Stomach smooth muscle (tissue), 2 donors: ENCODE results near the gene NR3C2.
"Not testable (repeated sequence)": the region's sequence is repeated elsewhere in the genome, so short reads cannot be mapped to it uniquely, and the experiment has no call there.

ENCODE experiments used
- H3K27ac ChIP-seq: one replicate; pipeline ENCODE4 v1.7.0; 2013; ENCODE audit warnings: mild to moderate bottlenecking, low read length, inconsistent platforms
- H3K27me3 ChIP-seq, 2 donors: one replicate each; pipeline ENCODE4 v1.7.0; 2013; ENCODE audit warnings: low read length in 2 of 2; ENCODE audit not compliant: insufficient read depth in 2 of 2, control insufficient read depth in 1 of 2
- H3K36me3 ChIP-seq, 2 donors: one replicate each; pipeline ENCODE4 v1.7.0; 2013; ENCODE audit warnings: low read length in 2 of 2; ENCODE audit not compliant: control insufficient read depth in 2 of 2, insufficient read depth in 2 of 2
- H3K4me1 ChIP-seq: one replicate; pipeline ENCODE4 v1.7.0; 2013; ENCODE audit warnings: low read length; ENCODE audit not compliant: control insufficient read depth, insufficient read depth
- H3K4me3 ChIP-seq, 2 donors: one replicate each; pipeline ENCODE4 v1.7.0; 2013; ENCODE audit warnings: low read length in 2 of 2
- H3K9ac ChIP-seq, 2 donors: one replicate each; pipeline ENCODE4 v1.7.0; 2013; ENCODE audit warnings: low read length in 2 of 2, mild to moderate bottlenecking in 1 of 2
- H3K9me3 ChIP-seq, 2 donors: one replicate each; pipeline ENCODE4 v1.7.0; 2013; ENCODE audit warnings: low read length in 2 of 2; ENCODE audit not compliant: control insufficient read depth in 2 of 2
- donor health status: healthy.
- donor health status: Pancreatic carcinoma.

NR3C2 gene

GRCh38 chr4:148210661-148211060 lies 231.6 kb downstream of the NR3C2 start:
- peak overlapping the region; percentile 46 for H3K27ac ChIP-seq
- no peak overlapping the region for H3K4me3 ChIP-seq
- no peak overlapping the region for H3K9ac ChIP-seq
- no peaks in the 10 kb centered on the region for H3K9me3 ChIP-seq
- no peaks in the 10 kb centered on the region for H3K27me3 ChIP-seq
- peaks cover 37% of the 10 kb centered on the region for H3K4me1 ChIP-seq
- no peaks in the 10 kb centered on the region for H3K36me3 ChIP-seq

GRCh38 chr4:148207068-148207467 lies 235.1 kb downstream of the NR3C2 start:
- Histone ChIP-seq H3K27ac (no peak overlapping the region), H3K4me3 (no peak overlapping the region), H3K27me3 (no peaks in the 10 kb centered on the region), H3K36me3 (no peaks in the 10 kb centered on the region), H3K4me1 (peaks cover 33% of the 10 kb centered on the region), H3K9ac (no peak overlapping the region), H3K9me3 (no peaks in the 10 kb centered on the region)

- Histone ChIP-seq H3K4me3 (no peak overlapping the region), H3K9ac (no peak overlapping the region), H3K9me3 (no peaks in the 10 kb centered on the region), H3K36me3 (no peaks in the 10 kb centered on the region), H3K27ac (no peak overlapping the region), H3K4me1 (peaks cover 23% of the 10 kb centered on the region), H3K27me3 (no peaks in the 10 kb centered on the region)
Observed at GRCh38 chr4:148205476-148205875, 236.7 kb downstream of the NR3C2 start.

- Histone ChIP-seq H3K4me3 (no peak overlapping the region), H3K4me1 (peaks cover 18% of the 10 kb centered on the region), H3K36me3 (no peaks in the 10 kb centered on the region), H3K27ac (no peak overlapping the region), H3K9ac (no peak overlapping the region), H3K9me3 (no peaks in the 10 kb centered on the region), H3K27me3 (no peaks in the 10 kb centered on the region)
Observed at GRCh38 chr4:148204892-148205291, 237.3 kb downstream of the NR3C2 start.

- no peaks in the 10 kb centered on the region for H3K9me3 ChIP-seq
- H3K27ac ChIP-seq, result no peak overlapping the region
- H3K9ac ChIP-seq, result no peak overlapping the region
- H3K36me3 ChIP-seq, result no peaks in the 10 kb centered on the region
- H3K4me3 ChIP-seq, result no peak overlapping the region
- peaks cover 14% of the 10 kb centered on the region for H3K4me1 ChIP-seq
- no peaks in the 10 kb centered on the region for H3K27me3 ChIP-seq
Observed at GRCh38 chr4:148204171-148204570, 238.0 kb downstream of the NR3C2 start.

- H3K9ac ChIP-seq, result no peak overlapping the region
Observed at GRCh38 chr4:148203056-148203898, 238.9 kb downstream of the NR3C2 start.

GRCh38 chr4:148200960-148201359 lies 241.3 kb downstream of the NR3C2 start:
- Histone ChIP-seq H3K36me3 (no peaks in the 10 kb centered on the region), H3K9me3 (no peaks in the 10 kb centered on the region), H3K27ac (no peak overlapping the region), H3K4me3 (no peak overlapping the region), H3K27me3 (no peaks in the 10 kb centered on the region), H3K4me1 (peaks cover 14% of the 10 kb centered on the region), H3K9ac (no peak overlapping the region)

More at GRCh38 chr4:148203056-148203898, 238.9 kb downstream of the NR3C2 start:
- no peaks in the 10 kb centered on the region for H3K36me3 ChIP-seq
- no peak overlapping the region for H3K27ac ChIP-seq
- peaks cover 14% of the 10 kb centered on the region for H3K4me1 ChIP-seq
- no peaks in the 10 kb centered on the region for H3K9me3 ChIP-seq
- no peaks in the 10 kb centered on the region for H3K27me3 ChIP-seq
- peak overlapping the region; percentile 31 to 32 for H3K4me3 ChIP-seq

- Histone ChIP-seq H3K36me3 (peaks cover 0 to 4% of the 10 kb centered on the region in 2 donors), H3K27me3 (no peaks in the 10 kb centered on the region), H3K4me1 (no peaks in the 10 kb centered on the region), H3K27ac (no peak overlapping the region), H3K4me3 (no peak overlapping the region), H3K9me3 (no peaks in the 10 kb centered on the region), H3K9ac (no peak overlapping the region)
Observed at GRCh38 chr4:148196164-148196563, 246.1 kb downstream of the NR3C2 start.

- no peak overlapping the region for H3K4me3 ChIP-seq
- no peaks in the 10 kb centered on the region for H3K4me1 ChIP-seq
- no peaks in the 10 kb centered on the region for H3K27me3 ChIP-seq
Observed at GRCh38 chr4:148192526-148192925, 249.7 kb downstream of the NR3C2 start.

GRCh38 chr4:148187454-148188222 lies 254.6 kb downstream of the NR3C2 start:
- H3K4me3 ChIP-seq, H3K27ac ChIP-seq: not testable (repeated sequence)

More at GRCh38 chr4:148192526-148192925, 249.7 kb downstream of the NR3C2 start:
- H3K27ac ChIP-seq, result no peak overlapping the region
- no peaks in the 10 kb centered on the region for H3K9me3 ChIP-seq
- no peak overlapping the region for H3K9ac ChIP-seq
- H3K36me3 ChIP-seq, result peaks cover 0 to 4% of the 10 kb centered on the region in 2 donors

More at GRCh38 chr4:148187454-148188222, 254.6 kb downstream of the NR3C2 start:
- H3K9ac ChIP-seq, H3K4me1 ChIP-seq, H3K9me3 ChIP-seq, H3K27me3 ChIP-seq, H3K36me3 ChIP-seq: not testable (repeated sequence)
